Neural cell (in vitro differentiated cells): Measurements from ENCODE around the gene DEDD. TPM values are rescaled to one million over a fixed set of nuclear protein-coding genes. Genes with fewer than 3 reads are reported as not detected.

ENCODE experiments used
- H2AFZ ChIP-seq: fragments of 200-600, 300-800 bp; sonication (generic), shearing (Covaris generic); 2 replicates; pipeline ENCODE4 v1.6.0; 2014; ENCODE audit warnings: low read depth, mild to moderate bottlenecking, antibody characterized with exemption, low read length, moderate library complexity
- H3F3A ChIP-seq: fragments of 200-600 bp; shearing (Covaris generic); 2 replicates; pipeline ENCODE4 v1.6.1; 2016; ENCODE audit warnings: mild to moderate bottlenecking, moderate library complexity, mixed read lengths, antibody characterized with exemption, low read length; ENCODE audit not compliant: insufficient read depth, poor library complexity, severe bottlenecking
- H3K27ac ChIP-seq: fragments of 200-600, 300-800 bp; sonication (generic), shearing (Covaris generic); 2 replicates; pipeline ENCODE4 v1.5.1; 2014; ENCODE audit warnings: mild to moderate bottlenecking, low read length, moderate library complexity
- H3K27me3 ChIP-seq: fragments of 300-800, 200-600 bp; sonication (generic), shearing (Covaris generic); 2 replicates; pipeline ENCODE4 v1.6.0; 2014; ENCODE audit warnings: mild to moderate bottlenecking, low read depth, low read length, moderate library complexity; ENCODE audit not compliant: insufficient read depth
- H3K36me3 ChIP-seq: fragments of 300-800, 200-600 bp; sonication (generic), shearing (Covaris generic); 2 replicates; pipeline ENCODE4 v1.5.1; 2014; ENCODE audit warnings: mild to moderate bottlenecking, antibody characterized with exemption, low read length, moderate library complexity; ENCODE audit not compliant: insufficient read depth
- H3K4me2 ChIP-seq: fragments of 300-800, 200-600 bp; sonication (generic), shearing (Covaris generic); 2 replicates; pipeline ENCODE4 v1.6.0; 2014; ENCODE audit warnings: mild to moderate bottlenecking, low read length
- H3K4me3 ChIP-seq: fragments of 300-800, 200-600 bp; sonication (generic), shearing (Covaris generic); 2 replicates; pipeline ENCODE4 v1.5.1; 2014; ENCODE audit warnings: mild to moderate bottlenecking, low read length, moderate library complexity
- H3K79me2 ChIP-seq: fragments of 200-600 bp; shearing (Covaris generic); replicated peaks from 2 replicates; pipeline ENCODE4 v1.6.0; 2014; ENCODE audit warnings: mild to moderate bottlenecking, low read length, moderate library complexity; ENCODE audit not compliant: insufficient read depth
- H3K9ac ChIP-seq: fragments of 300-800, 200-600 bp; sonication (generic), shearing (Covaris generic); 2 replicates; pipeline ENCODE4 v1.6.1; 2016; ENCODE audit warnings: mild to moderate bottlenecking, low read length, mixed read lengths
- H3K9me2 ChIP-seq: fragments of 200-600 bp; shearing (Covaris generic); 2 replicates; pipeline ENCODE4 v1.6.1; 2016; ENCODE audit warnings: mild to moderate bottlenecking, low read length, mixed read lengths; ENCODE audit not compliant: insufficient read depth
- H3K9me3 ChIP-seq: fragments of 200-600, 300-800 bp; sonication (generic), shearing (Covaris generic); 2 replicates; pipeline ENCODE4 v1.6.1; 2016; ENCODE audit warnings: mild to moderate bottlenecking, mixed run types, low read length, moderate library complexity, mixed read lengths
- H4K20me1 ChIP-seq: fragments of 200-600 bp; shearing (Covaris generic); 2 replicates; pipeline ENCODE4 v1.6.1; 2016; ENCODE audit warnings: mild to moderate bottlenecking, mixed run types; ENCODE audit not compliant: insufficient read depth
- CTCF ChIP-seq: fragments of 450-650 bp; IDR thresholded peaks from 2 replicates; pipeline ENCODE4 v1.5.1; 2014; ENCODE audit warnings: antibody characterized with exemption, mild to moderate bottlenecking, moderate library complexity; ENCODE audit not compliant: poor library complexity, severe bottlenecking
- EP300 ChIP-seq: fragments of 450-650 bp; conservative IDR thresholded peaks from 2 replicates; pipeline ENCODE4 v1.6.1; 2014; ENCODE audit warnings: antibody characterized with exemption, mild to moderate bottlenecking, moderate library complexity; ENCODE audit not compliant: poor library complexity, severe bottlenecking
- EZH2 ChIP-seq: fragments of 200-600, 300-800 bp; shearing (Covaris generic), sonication (generic); IDR thresholded peaks from 2 replicates; pipeline ENCODE4 v1.6.1; 2014; ENCODE audit warnings: antibody characterized with exemption, low read length, borderline replicate concordance, mild to moderate bottlenecking; ENCODE audit not compliant: insufficient read depth, poor library complexity, severe bottlenecking
- MXI1 ChIP-seq: fragments of 450-650 bp; conservative IDR thresholded peaks from 2 replicates; pipeline ENCODE4 v1.6.1; 2014; ENCODE audit warnings: antibody characterized with exemption, mild to moderate bottlenecking; ENCODE audit not compliant: poor library complexity, severe bottlenecking
- POLR2AphosphoS5 ChIP-seq: IDR thresholded peaks from 2 replicates; pipeline ENCODE4 v1.6.1; 2012
- RAD21 ChIP-seq: fragments of 450-650 bp; conservative IDR thresholded peaks from 2 replicates; pipeline ENCODE4 v1.6.1; 2014; ENCODE audit warnings: antibody characterized with exemption, mild to moderate bottlenecking, moderate library complexity
- REST ChIP-seq: IDR thresholded peaks from 2 replicates; pipeline ENCODE4 v1.6.1; 2012; ENCODE audit warnings: borderline replicate concordance
- SMC3 ChIP-seq: fragments of 450-650 bp; conservative IDR thresholded peaks from 2 replicates; pipeline ENCODE4 v1.6.1; 2014; ENCODE audit warnings: antibody characterized with exemption, mild to moderate bottlenecking, moderate library complexity; ENCODE audit not compliant: poor library complexity
- TAF1 ChIP-seq: IDR thresholded peaks from 2 replicates; pipeline ENCODE4 v1.6.1; 2012; ENCODE audit warnings: low read depth
- polyA plus RNA-seq: library from polyadenylated mRNA; depleted of rRNA; stranded (reverse); fragments of >200 nt; gene quantifications from 2 replicates; pipeline ENCODE4 v1.2.3, GENCODE V29; 2014

Gene DEDD
- polyA plus RNA-seq, 1 donor from 2014 or later = 29.6 TPM

GRCh38 chr1:161081519-161081918 is 50.9 kb downstream of the DEDD start:
- no peak overlapping the region for H3K4me2 ChIP-seq
- TF ChIP-seq REST (no peak), POLR2AphosphoS5 (no peak), MXI1 (no peak), SMC3 (no peak), CTCF (no peak), RAD21 (no peak), TAF1 (no peak), EP300 (no peak), EZH2 (no peak)
- no peaks in the 10 kb centered on the region for H3K79me2 ChIP-seq
- H3K27me3 ChIP-seq = no peaks in the 10 kb centered on the region
- H3K27ac ChIP-seq = no peak overlapping the region
- H2AFZ ChIP-seq = no peak overlapping the region
- H3K9me2 ChIP-seq = no peaks in the 10 kb centered on the region
- no peaks in the 10 kb centered on the region for H3F3A ChIP-seq
- no peak overlapping the region for H3K4me3 ChIP-seq
- no peak overlapping the region for H3K9ac ChIP-seq
- H3K9me3 ChIP-seq = no peaks in the 10 kb centered on the region
- no peaks in the 10 kb centered on the region for H4K20me1 ChIP-seq
- H3K36me3 ChIP-seq = no peaks in the 10 kb centered on the region

GRCh38 chr1:161080441-161081405 is 51.7 kb downstream of the DEDD start:
- no peak overlapping the region for H3K9ac ChIP-seq

More at GRCh38 chr1:161080441-161081405, 51.7 kb downstream of the DEDD start:
- H3K4me3 ChIP-seq = no peak overlapping the region
- no peak for TF ChIP-seq POLR2AphosphoS5
- no peak for TF ChIP-seq TAF1
- no peak for TF ChIP-seq SMC3
- no peak for TF ChIP-seq RAD21
- TF ChIP-seq CTCF = no peak
- no peak for TF ChIP-seq EZH2
- TF ChIP-seq EP300 = no peak
- no peak for TF ChIP-seq REST
- no peak for TF ChIP-seq MXI1
- no peaks in the 10 kb centered on the region for H3K9me3 ChIP-seq
- H3K27ac ChIP-seq = no peak overlapping the region
- no peaks in the 10 kb centered on the region for H4K20me1 ChIP-seq
- H3F3A ChIP-seq = no peaks in the 10 kb centered on the region
- no peaks in the 10 kb centered on the region for H3K27me3 ChIP-seq
- H3K79me2 ChIP-seq = no peaks in the 10 kb centered on the region
- H3K9me2 ChIP-seq = no peaks in the 10 kb centered on the region
- no peak overlapping the region for H2AFZ ChIP-seq
- no peaks in the 10 kb centered on the region for H3K36me3 ChIP-seq
- no peak overlapping the region for H3K4me2 ChIP-seq
